Measurements from ENCODE around the gene ERBB4. TPM values are rescaled to one million over a fixed set of nuclear protein-coding genes. Genes with fewer than 3 reads are reported as not detected.
A peak's percentile ranks its signal among the peaks of the same experiment; 100 is the strongest.

Gene ERBB4
- polyA plus RNA-seq, 1 donor = 6.4 TPM

- no peak for DNase-seq
These were observed 111.0 kb downstream of the ERBB4 start for GRCh38 chr2:212427638-212428037.

- no peak for DNase-seq
These were observed 111.8 kb downstream of the ERBB4 start for GRCh38 chr2:212426637-212427412.

- no peak for DNase-seq
These were observed 114.5 kb downstream of the ERBB4 start for GRCh38 chr2:212424082-212424481.

- DNase-seq = no peak
These were observed 115.5 kb downstream of the ERBB4 start for GRCh38 chr2:212423089-212423488.

GRCh38 chr2:212421556-212422334 is 116.9 kb downstream of the ERBB4 start:
- no peak for DNase-seq

- DNase-seq = no peak
These were observed 122.5 kb downstream of the ERBB4 start for GRCh38 chr2:212416086-212416485.

- peak; percentile 45 for DNase-seq
These were observed 123.8 kb downstream of the ERBB4 start for GRCh38 chr2:212414767-212415211.

- no peak for DNase-seq
These were observed 129.0 kb downstream of the ERBB4 start for GRCh38 chr2:212409560-212409959.

GRCh38 chr2:212408524-212408923 is 130.1 kb downstream of the ERBB4 start:
- no peak for DNase-seq

- DNase-seq = no peak
These were observed 131.9 kb downstream of the ERBB4 start for GRCh38 chr2:212406716-212407115.

GRCh38 chr2:212402316-212402715 is 136.3 kb downstream of the ERBB4 start:
- DNase-seq = no peak

GRCh38 chr2:212398316-212398715 is 140.3 kb downstream of the ERBB4 start:
- no peak for DNase-seq

- no peak for DNase-seq
These were observed 146.1 kb downstream of the ERBB4 start for GRCh38 chr2:212392544-212392943.

- DNase-seq = no peak
These were observed 146.6 kb downstream of the ERBB4 start for GRCh38 chr2:212392043-212392442.

GRCh38 chr2:212387146-212387545 is 151.5 kb downstream of the ERBB4 start:
- no peak for DNase-seq

- DNase-seq = no peak
These were observed 153.4 kb downstream of the ERBB4 start for GRCh38 chr2:212385241-212385640.

- no peak for DNase-seq
These were observed 154.6 kb downstream of the ERBB4 start for GRCh38 chr2:212384027-212384426.

GRCh38 chr2:212381428-212382102 is 157.0 kb downstream of the ERBB4 start:
- no peak for DNase-seq

GRCh38 chr2:212379103-212379502 is 159.5 kb downstream of the ERBB4 start:
- DNase-seq = no peak

- DNase-seq = no peak
These were observed 171.2 kb downstream of the ERBB4 start for GRCh38 chr2:212367431-212367830.

- DNase-seq = no peak
These were observed 174.3 kb downstream of the ERBB4 start for GRCh38 chr2:212364112-212364985.

- no peak for DNase-seq
These were observed 177.3 kb downstream of the ERBB4 start for GRCh38 chr2:212361174-212361756.

Measured in hindlimb muscle (tissue), 1 donor.